Measurements from ENCODE around the gene CCL5.

CCL5 gene

GRCh38 chr17:35867574-35867973, 12.6 kb downstream of the CCL5 start:
- no peak for FAIRE-seq

- FAIRE-seq, result no peak
Measured at GRCh38 chr17:35866341-35866950, 13.7 kb downstream of the CCL5 start.

- no peak for FAIRE-seq
Measured at GRCh38 chr17:35865412-35866340, 14.5 kb downstream of the CCL5 start.

GRCh38 chr17:35864853-35865252, 15.3 kb downstream of the CCL5 start:
- no peak for FAIRE-seq

- FAIRE-seq, result no peak
Measured at GRCh38 chr17:35856603-35857002, 23.6 kb downstream of the CCL5 start.

GRCh38 chr17:35855965-35856364, 24.2 kb downstream of the CCL5 start:
- FAIRE-seq, result no peak

- no peak for FAIRE-seq
Measured at GRCh38 chr17:35849469-35850348, 30.5 kb downstream of the CCL5 start.

GRCh38 chr17:35847633-35848373, 32.4 kb downstream of the CCL5 start:
- no peak for FAIRE-seq

GRCh38 chr17:35847006-35847405, 33.2 kb downstream of the CCL5 start:
- no peak for FAIRE-seq

GRCh38 chr17:35846055-35846809, 33.9 kb downstream of the CCL5 start:
- FAIRE-seq, result no peak

GRCh38 chr17:35844547-35844946, 35.6 kb downstream of the CCL5 start:
- FAIRE-seq, result no peak

GRCh38 chr17:35843698-35844097, 36.5 kb downstream of the CCL5 start:
- FAIRE-seq, result no peak

- no peak for FAIRE-seq
Measured at GRCh38 chr17:35842239-35842638, 37.9 kb downstream of the CCL5 start.

GRCh38 chr17:35841505-35841904, 38.7 kb downstream of the CCL5 start:
- no peak for FAIRE-seq

- no peak for FAIRE-seq
Measured at GRCh38 chr17:35841101-35841500, 39.1 kb downstream of the CCL5 start.

- FAIRE-seq, result no peak
Measured at GRCh38 chr17:35825206-35825605, 55.0 kb downstream of the CCL5 start.

All from colon (tissue), 2 donors.